GM21825 (cell line): ENCODE results near the gene ATP6V1A.

Source experiments
- ATAC-seq: cut with Tn5 transposase; IDR thresholded peaks from one replicate; pipeline ENCODE4 v1.9.1; 2021; ENCODE audit warnings: mild to moderate bottlenecking, moderate library complexity; ENCODE audit not compliant: unreplicated experiment

The ATP6V1A gene

GRCh38 chr3:113745756-113746547, 883 bp upstream of the ATP6V1A start, which contains the start of gene NAA50:
Gene NAA50, minus strand, starts transcription at chr3:113746249. Its CDS starts 300 bp downstream, at chr3:113745949.
- ATAC-seq, result peak; percentile 47

DNA sequence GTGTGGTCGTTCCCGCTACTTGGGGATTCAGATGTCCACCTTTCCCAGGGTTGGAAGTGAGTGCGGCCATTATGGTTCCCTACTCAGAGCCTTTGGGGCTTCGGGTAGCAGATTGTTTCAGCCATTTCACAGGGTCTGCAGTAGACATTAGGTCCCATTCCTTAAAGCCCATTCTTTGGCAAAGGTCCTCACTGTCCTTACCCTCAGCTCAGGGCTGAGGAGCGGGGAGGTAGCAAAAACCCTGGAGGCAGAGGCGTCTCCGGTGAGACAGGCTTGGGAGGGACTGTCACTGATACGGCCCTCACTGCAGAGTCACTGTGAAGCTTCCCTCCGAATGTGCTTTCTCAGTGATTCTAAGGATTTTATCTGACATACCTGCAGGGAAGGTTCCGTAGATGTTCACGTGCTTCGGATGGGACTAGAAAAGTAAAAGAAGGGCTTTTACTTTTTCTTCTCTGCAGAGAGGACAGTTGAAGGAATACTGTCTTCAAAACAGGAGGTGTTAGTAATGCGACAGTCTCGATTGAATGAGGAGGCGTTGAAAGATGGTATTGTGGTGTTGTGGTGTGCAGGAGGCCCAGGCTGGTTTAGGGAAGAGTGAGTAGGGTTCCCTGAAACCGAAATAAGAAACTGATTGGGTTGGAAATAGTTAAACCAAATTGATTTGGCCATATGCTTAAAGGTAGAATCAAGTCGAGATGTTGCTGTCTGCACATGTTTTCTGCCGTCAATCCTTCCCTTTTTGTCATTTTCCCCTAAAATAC, 630 bp downstream of the ATP6V1A start:
- ATAC-seq, result peak; percentile 7

- no peak for ATAC-seq
These were observed 4.3 kb downstream of the ATP6V1A start for GRCh38 chr3:113751141-113751540.

- ATAC-seq, result no peak
These were observed 6.6 kb downstream of the ATP6V1A start for GRCh38 chr3:113753376-113753985.

- ATAC-seq, result no peak
These were observed 7.8 kb downstream of the ATP6V1A start for GRCh38 chr3:113754494-113755159.

DNA sequence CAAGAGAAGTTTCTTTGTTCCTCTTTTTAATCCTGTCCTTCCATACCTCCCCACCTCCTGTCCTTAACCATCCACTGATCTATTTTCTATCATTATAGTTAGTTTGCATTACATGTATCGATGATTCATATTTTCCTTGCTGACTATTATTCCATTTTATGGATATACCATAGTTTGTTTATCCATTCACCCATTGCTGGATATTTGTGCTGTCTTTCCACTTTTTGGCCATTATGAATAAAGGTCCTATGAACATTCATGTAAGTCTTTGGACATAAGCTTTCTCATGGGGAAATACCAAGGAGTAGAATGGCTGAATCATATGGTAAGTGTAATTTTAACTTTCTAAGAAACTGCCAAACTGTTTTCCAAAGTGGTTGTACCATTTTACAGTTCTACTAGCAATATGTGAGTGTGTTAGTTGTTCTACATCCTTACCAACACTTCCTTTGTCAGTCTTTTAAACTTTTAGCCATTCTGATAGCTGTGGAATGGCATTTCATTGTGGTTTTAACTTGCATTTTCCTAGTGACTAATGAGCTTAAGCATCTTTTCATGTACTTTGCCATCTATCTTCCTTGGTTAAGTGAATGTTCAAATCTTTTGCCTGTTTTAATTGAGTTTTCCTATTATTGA, 11.7 kb downstream of the ATP6V1A start:
- no peak for ATAC-seq

GRCh38 chr3:113764698-113765097, 17.9 kb downstream of the ATP6V1A start:
- no peak for ATAC-seq

DNA sequence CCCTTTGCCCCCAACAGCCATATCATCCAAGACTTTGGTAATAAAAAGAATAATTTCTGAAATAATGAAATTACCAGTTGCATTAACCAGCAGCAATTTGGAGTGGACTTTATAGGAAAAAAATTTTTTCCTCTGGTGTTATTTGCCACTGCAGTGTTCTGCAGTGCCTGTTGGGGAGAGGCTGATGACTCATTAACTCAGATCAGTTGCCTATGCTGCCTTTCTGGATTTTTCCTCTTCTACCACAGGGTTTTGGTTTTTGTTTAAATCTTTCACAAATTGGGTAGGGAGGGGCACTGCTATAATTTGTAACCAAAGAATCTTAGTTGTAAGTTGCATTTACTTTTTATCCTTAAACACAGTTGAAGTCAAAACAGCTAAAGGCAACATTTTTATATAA, 22.7 kb downstream of the ATP6V1A start:
- peak; percentile 96 for ATAC-seq

GRCh38 chr3:113771993-113772392, 25.2 kb downstream of the ATP6V1A start:
- ATAC-seq, result no peak

DNA sequence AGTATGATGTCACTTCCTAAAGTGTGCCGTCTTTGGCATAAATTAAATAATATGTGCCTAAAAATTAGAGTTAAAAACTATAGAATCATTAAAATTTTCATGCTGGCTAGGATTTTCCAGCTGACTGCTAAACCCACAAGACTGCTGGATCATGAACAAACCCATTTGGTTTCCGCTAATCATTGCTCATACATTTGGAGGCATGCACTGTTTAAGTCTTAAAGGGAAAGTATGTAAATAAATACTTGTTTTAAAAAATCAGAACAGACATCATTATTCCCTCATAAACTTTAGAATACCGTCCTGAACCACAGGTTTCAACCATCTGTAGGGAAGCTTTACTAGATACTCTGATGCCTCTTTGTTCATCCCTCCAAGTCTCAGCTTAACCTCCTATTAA, 26.5 kb downstream of the ATP6V1A start:
- ATAC-seq, result no peak

DNA sequence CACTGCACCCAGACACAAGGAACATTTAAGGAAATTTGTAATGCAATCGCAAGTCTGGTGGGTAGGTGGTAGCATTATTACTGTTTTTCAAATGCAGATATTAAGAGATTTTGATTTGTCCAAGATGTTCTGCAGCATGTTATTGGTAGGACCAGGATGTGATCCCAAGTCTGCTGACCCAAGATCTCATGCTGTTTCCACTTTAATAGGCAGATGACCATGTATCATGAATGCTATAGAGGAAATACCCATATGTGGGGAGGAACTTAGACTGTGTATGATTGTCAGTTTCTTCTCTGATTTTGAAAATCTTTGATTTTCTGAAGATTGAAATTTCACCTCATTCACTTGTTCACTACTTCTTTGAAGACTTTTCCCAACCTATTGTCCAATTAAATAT, 28.7 kb downstream of the ATP6V1A start:
- no peak for ATAC-seq

DNA sequence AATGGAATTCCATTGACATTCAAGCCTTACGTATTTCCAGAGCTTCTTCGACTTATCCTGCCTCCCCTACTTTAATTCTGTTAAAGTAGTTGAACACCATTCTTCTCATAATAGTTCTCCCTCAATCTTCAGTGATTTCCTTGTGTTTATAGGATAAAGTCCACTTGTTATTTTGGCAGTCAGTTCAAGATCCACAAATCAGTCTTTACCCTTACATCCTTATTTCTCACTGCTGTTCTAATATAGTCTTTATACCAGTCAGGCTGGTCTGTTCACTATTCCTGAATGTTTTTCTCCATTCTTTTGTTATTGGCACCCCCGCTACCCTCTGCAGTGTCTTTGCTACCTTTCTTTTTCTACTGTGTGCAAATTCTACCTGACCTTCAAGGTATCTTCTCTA, 29.7 kb downstream of the ATP6V1A start:
- no peak for ATAC-seq

DNA sequence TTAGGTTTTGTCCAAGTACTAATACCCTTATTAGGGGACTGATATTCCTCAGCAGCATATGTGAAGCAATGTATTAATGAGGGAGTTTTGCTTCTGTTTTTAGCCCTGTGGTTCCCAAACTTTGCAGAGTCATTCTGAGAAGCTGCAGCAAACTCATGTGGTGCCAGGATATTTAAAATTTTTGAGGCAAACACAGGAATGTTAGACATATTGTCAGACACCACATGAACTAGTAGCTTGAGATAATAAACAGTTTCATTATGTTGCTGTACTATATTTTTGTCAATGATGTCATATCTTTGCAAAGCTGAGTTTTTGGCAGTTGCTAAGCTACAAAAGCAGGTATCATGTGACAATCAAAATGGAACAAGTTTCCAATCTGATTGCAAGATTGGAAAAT, 36.6 kb downstream of the ATP6V1A start:
- peak; percentile 55 for ATAC-seq

DNA sequence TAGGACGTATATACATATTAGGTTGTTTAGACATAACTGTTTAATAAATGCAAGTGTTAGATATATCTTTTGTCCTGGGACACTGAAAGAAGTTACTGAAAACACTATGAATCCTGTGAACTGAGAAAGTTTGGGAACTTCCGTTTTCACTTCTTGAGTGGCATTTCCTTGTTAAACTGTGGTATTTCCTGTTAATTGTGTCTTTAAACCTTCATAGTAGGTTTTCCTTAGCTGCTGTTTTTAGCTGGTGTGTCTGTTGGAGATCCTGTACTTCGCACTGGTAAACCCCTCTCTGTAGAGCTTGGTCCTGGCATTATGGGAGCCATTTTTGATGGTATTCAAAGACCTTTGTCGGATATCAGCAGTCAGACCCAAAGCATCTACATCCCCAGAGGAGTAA, 37.1 kb downstream of the ATP6V1A start:
- ATAC-seq, result no peak

DNA sequence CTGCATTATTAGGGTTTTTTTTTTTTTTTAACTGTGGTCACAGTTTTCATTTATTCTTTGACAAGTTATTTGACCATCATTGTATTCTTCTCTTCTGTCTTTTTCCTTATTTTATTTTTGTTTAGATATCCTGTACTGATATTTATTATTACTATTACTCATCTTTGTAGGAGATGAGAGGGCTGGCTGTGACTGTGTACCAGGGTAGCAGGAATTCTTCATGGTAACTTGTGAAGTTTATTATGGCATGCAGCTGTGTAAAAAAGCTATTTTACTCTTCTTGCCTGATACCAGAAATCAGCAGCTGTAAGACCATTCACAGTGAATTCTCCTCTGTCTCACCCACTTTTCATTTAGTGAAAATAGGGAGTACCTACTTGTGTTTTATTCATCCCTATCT, 44.5 kb downstream of the ATP6V1A start:
- no peak for ATAC-seq

DNA sequence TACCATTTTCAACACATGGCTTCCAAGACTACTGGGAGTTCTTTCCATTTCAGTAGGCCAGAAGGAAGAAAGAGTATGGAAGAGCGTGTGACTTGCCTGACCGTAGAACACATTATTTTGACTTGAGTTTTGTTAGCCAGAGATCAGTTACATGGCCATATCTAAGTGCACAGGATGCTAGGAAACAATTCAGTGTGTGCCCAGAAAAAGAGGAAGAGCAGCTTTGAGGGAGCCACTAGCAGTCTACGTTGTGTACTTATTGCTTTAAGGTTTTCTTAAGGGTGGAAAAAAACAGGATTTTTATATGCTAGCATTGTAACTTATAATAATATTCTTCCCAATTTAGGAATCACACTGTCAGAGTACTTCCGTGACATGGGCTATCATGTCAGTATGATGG, 47.7 kb downstream of the ATP6V1A start:
- ATAC-seq, result no peak

- ATAC-seq, result no peak
These were observed 48.9 kb downstream of the ATP6V1A start for GRCh38 chr3:113795693-113796092.

- peak; percentile 68 for ATAC-seq
These were observed 56.1 kb downstream of the ATP6V1A start for GRCh38 chr3:113802795-113803455.

- ATAC-seq, result peak; percentile 55
These were observed 57.8 kb downstream of the ATP6V1A start for GRCh38 chr3:113804661-113805060.

DNA sequence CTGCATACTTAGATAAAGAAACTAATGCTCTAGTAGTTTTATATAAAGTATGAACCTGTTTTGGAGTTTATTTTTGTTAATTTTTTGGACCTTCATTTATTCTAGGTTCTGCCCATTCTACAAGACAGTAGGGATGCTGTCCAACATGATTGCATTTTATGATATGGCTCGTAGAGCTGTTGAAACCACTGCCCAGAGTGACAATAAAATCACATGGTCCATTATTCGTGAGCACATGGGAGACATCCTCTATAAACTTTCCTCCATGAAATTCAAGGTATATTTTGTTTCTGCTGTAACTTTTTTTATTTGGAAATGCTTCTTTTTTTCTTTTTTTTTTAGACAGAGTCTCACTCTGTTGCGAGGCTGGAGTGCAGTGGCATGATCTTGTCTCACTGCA, 58.4 kb downstream of the ATP6V1A start:
- no peak for ATAC-seq
